Naive thymus-derived CD8-positive, alpha-beta T cell (primary cell): Measurements from ENCODE around the gene CYBA. TPM values are rescaled to one million over a fixed set of nuclear protein-coding genes. Genes with fewer than 3 reads are reported as not detected.

Experiments
- ATAC-seq, 2 donors: fragments of 150-1000 bp; cut with Tn5 transposase in 1 of 2; sonication (Bioruptor Pico), chemical (Tn5 transposase) in 1 of 2; 1 replicate in 1 of 2; 2 replicates in 1 of 2; pipeline ENCODE4 v1.10.0; 2021; ENCODE audit warnings: mild to moderate bottlenecking in 2 of 2, moderate library complexity in 2 of 2
- POLR2A ChIA-PET: fragments of 350-600 bp; sonication (Branson Sonifier 250); formaldehyde crosslinking; loops from one replicate; lab custom pipeline; 2021; ENCODE audit warnings: antibody characterized with exemption; lab: Charles Lee
- DNase-seq, 10 donors: peaks; one replicate each; pipeline versions ENCODE4 v3.0.0 to v3.0.0-alpha.2; 2020 to 2022
- H3K27ac Mint-ChIP-seq, 10 donors: one replicate each; pipeline ENCODE4 v1.8.0; 2020 to 2022; ENCODE audit warnings: mild to moderate bottlenecking in 10 of 10, mixed read lengths in 10 of 10, moderate library complexity in 4 of 10, inconsistent platforms in 1 of 10
- H3K27me3 Mint-ChIP-seq, 5 donors: one replicate each; pipeline ENCODE4 v1.8.0; 2021 to 2022; ENCODE audit warnings: mixed read lengths in 5 of 5
- H3K36me3 Mint-ChIP-seq, 3 donors: one replicate each; pipeline ENCODE4 v1.8.0; 2020 to 2022; ENCODE audit warnings: mixed read lengths in 3 of 3, mild to moderate bottlenecking in 2 of 3, inconsistent platforms in 1 of 3
- H3K4me1 Mint-ChIP-seq, 4 donors: one replicate each; pipeline ENCODE4 v1.8.0; 2021 to 2022; ENCODE audit warnings: mixed read lengths in 4 of 4
- H3K4me3 Mint-ChIP-seq, 10 donors: one replicate each; pipeline ENCODE4 v1.8.0; 2020 to 2022; ENCODE audit warnings: mild to moderate bottlenecking in 10 of 10, mixed read lengths in 10 of 10, moderate library complexity in 6 of 10, inconsistent platforms in 1 of 10
- H3K9me3 Mint-ChIP-seq, 9 donors: one replicate each; pipeline ENCODE4 v1.8.0; 2020 to 2022; ENCODE audit warnings: mixed read lengths in 9 of 9, mild to moderate bottlenecking in 3 of 9, inconsistent platforms in 1 of 9, moderate library complexity in 1 of 9
- polyA plus RNA-seq, 3 donors: library from polyadenylated mRNA; unstranded; fragments of 300-500 nt; fragmentation: Illumina TruSeq; gene quantifications; one replicate each; pipeline ENCODE4 v1.2.3, GENCODE V29; 2021
- total RNA-seq, 8 experiments: library from RNA in 2 of 8; stranded (reverse) in 2 of 8; gene quantifications; one replicate each; pipeline ENCODE4 v1.2.3 and lab custom pipeline; 2021 to 2026

The CYBA gene
- total and polyA plus RNA-seq, 5 experiments from 2014 or later = 231 to 787 (median 625) TPM

DNA sequence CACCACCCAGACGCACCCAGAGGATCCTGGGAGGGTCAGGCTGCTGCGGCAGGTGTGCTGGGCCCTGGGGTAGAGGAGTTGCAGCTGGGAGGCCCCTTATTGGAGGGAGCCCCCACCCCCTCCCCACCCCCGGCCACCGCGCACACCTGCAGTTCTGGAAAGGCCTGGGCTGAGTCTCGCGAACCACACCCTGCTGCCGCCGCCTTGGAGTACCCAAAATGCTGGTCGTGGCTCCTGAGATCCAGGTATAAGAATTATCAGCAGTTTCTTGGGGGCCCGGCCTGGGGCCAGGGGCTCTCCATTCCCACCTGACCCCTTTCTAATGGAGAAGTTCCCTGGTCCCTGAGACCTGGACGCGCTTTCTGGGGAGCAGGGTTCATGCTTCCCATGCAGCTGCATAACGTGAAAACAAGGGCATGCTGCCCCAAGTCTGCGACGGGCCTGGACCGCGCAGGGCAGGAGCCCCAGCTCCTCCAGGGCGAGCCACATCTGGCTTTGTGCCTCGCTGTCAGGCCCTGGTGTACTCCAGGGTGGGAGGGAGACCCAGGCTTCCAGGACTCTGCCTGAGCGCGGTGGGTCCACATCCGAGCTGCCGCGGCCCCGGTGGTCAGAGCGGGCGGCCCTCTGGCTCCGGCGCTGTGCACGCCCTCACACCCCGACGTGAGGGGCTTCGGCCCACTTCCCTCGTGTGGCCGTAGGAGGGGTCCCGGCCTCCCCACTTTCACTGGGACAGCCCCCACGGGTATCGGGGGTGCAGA lies 42.7 kb upstream of the CYBA start:
- DNase-seq (no peak), ATAC-seq (no peak)
- POLR2A ChIA-PET = interaction anchor here (1.0 to 3.7 kb wide), 2 partner anchors 9 to 14 kb away, joined by 4 to 56 read pairs; no protein-coding TSS in a partner anchor
- Mint-ChIP-seq H3K4me1 (peaks cover 16 to 60% (median 53%) of the 10 kb centered on the region in 4 donors), H3K27me3 (no peaks in the 10 kb centered on the region), H3K9me3 (no peaks in the 10 kb centered on the region), H3K27ac (peak overlapping the region in 7 of 10 donors; percentile 9 to 93 (median 70)), H3K36me3 (peaks cover 0 to 21% (median 2%) of the 10 kb centered on the region in 3 donors), H3K4me3 (peak overlapping the region in 2 of 10 donors; percentile 41 to 81)

- ATAC-seq (peak; percentile 41 to 48), DNase-seq (peak in 2 of 10 donors; percentile 24 to 35)
- H3K4me3 Mint-ChIP-seq = peak overlapping the region; percentile 1 to 81 (median 64)
- no peaks in the 10 kb centered on the region for H3K27me3 Mint-ChIP-seq
- peaks cover 0 to 14% (median 0%) of the 10 kb centered on the region in 3 donors for H3K36me3 Mint-ChIP-seq
- H3K9me3 Mint-ChIP-seq = no peaks in the 10 kb centered on the region
- peak overlapping the region in 9 of 10 donors; percentile 79 to 93 (median 88) for H3K27ac Mint-ChIP-seq
- POLR2A ChIA-PET = interaction anchor here (1.2 to 3.7 kb wide), 4 partner anchors 9 to 29 kb away, joined by 4 to 56 read pairs (median 8); partner anchors contain the start of gene MVD
- peaks cover 13 to 57% (median 46%) of the 10 kb centered on the region in 4 donors for H3K4me1 Mint-ChIP-seq
Observed at GRCh38 chr16:88692861-88693260, 42.0 kb upstream of the CYBA start.

DNA sequence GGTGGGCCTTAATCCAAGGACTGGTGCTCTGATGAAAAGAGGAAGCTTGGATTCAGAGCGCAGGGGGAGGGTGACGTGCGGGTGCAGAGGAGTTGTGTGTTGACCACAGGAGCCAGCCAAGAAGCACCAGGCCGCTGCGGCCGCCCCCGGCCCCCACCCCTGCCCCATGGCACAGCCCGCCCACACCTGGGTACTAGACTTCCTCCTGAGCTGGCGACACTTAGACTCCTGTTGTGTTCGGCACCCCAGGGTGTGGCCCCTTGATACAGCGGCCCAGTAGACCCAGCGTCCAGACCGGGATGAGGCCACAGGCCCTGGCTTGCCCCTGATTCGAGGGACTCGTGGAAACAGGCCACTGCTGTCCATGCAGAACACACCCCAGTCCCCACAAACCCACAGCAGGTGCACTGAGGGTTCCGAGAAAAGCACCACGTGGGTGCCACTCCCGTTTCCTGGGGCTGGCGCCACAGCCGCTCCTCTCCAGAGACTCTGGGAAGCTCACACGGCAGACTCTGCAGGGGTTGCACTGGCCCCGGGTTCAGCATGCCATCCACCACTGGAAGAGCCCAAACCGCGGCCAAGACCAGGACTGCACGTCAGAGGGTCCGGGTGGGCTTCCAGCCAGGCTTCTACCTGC lies 41.2 kb upstream of the CYBA start:
- DNase-seq = no peak
- peak overlapping the region in 9 of 10 donors; percentile 79 to 93 (median 88) for H3K27ac Mint-ChIP-seq
- POLR2A ChIA-PET = interaction anchor here (0.6 to 3.7 kb wide), 7 partner anchors 10 to 114 kb away, joined by 3 to 56 read pairs (median 4); partner anchors contain the start of gene MVD

GRCh38 chr16:88691129-88691813 lies 40.4 kb upstream of the CYBA start:
- Mint-ChIP-seq H3K27me3 (no peaks in the 10 kb centered on the region), H3K36me3 (peaks cover 0 to 5% (median 0%) of the 10 kb centered on the region in 3 donors), H3K9me3 (no peaks in the 10 kb centered on the region), H3K4me1 (peaks cover 11 to 52% (median 40%) of the 10 kb centered on the region in 4 donors), H3K4me3 (peak overlapping the region in 9 of 10 donors; percentile 29 to 81 (median 64)), H3K27ac (peak overlapping the region in 7 of 10 donors; percentile 44 to 93 (median 82))
- DNase-seq (no peak), ATAC-seq (no peak)
- POLR2A ChIA-PET = interaction anchor here (0.6 to 3.7 kb wide), 8 partner anchors 8 to 92 kb away, joined by 3 to 56 read pairs (median 5); no protein-coding TSS in a partner anchor

More for the DNA sequence above, 41.2 kb upstream of the CYBA start:
- ATAC-seq = peak; percentile 53 to 65
- Mint-ChIP-seq H3K36me3 (peaks cover 0 to 8% (median 0%) of the 10 kb centered on the region in 3 donors), H3K4me1 (peaks cover 11 to 52% (median 40%) of the 10 kb centered on the region in 4 donors), H3K4me3 (peak overlapping the region; percentile 32 to 81 (median 64)), H3K9me3 (no peaks in the 10 kb centered on the region), H3K27me3 (no peaks in the 10 kb centered on the region)

DNA sequence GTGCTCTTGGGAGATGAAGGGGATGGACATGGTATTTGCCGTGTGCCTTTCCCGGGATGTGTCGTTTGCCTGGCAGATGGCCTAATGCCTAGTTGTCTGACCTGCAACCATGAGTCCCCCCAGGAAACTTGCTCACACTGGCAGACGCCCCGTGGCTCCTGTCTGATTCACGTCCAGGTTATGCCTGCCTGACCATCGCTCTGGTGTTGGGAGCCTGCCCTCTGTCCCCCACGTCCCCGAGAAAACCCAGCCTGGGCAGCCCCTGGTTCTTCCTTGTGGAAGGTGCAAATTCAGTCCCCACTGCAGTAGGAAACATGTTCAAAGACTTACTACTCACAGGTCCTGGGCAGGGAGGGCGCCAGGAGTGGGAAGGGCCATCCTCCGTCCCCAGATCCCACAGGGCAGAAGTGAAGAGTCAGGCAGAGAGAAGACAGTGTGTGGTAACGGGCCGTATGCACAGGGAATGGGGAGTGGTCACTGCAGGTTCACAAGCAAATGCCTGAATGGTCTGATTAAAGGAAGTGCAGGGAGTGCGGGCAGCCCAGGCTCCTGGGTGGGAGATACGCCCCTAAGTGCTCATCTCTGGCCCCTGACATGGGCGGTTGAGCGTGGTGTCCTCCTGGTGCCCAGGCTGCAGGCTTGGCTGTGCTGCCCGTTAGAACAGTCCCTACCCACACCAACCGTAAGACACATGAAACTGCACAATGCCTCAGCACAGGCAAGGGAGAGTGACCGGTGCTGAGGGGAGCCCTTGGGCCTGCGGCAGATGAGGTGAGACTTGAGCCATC lies 39.7 kb upstream of the CYBA start:
- POLR2A ChIA-PET = interaction anchor here (0.6 to 6.1 kb wide), 9 partner anchors 8 to 58 kb away, joined by 4 to 96 read pairs (median 6); no protein-coding TSS in a partner anchor
- H3K27me3 Mint-ChIP-seq = no peaks in the 10 kb centered on the region
- no peaks in the 10 kb centered on the region for H3K36me3 Mint-ChIP-seq
- no peak for ATAC-seq
- no peak for DNase-seq
- H3K4me1 Mint-ChIP-seq = peaks cover 11 to 52% (median 40%) of the 10 kb centered on the region in 4 donors
- H3K4me3 Mint-ChIP-seq = peak overlapping the region in 8 of 10 donors; percentile 29 to 69 (median 60)
- peak overlapping the region in 8 of 10 donors; percentile 31 to 89 (median 73) for H3K27ac Mint-ChIP-seq
- H3K9me3 Mint-ChIP-seq = no peaks in the 10 kb centered on the region

DNA sequence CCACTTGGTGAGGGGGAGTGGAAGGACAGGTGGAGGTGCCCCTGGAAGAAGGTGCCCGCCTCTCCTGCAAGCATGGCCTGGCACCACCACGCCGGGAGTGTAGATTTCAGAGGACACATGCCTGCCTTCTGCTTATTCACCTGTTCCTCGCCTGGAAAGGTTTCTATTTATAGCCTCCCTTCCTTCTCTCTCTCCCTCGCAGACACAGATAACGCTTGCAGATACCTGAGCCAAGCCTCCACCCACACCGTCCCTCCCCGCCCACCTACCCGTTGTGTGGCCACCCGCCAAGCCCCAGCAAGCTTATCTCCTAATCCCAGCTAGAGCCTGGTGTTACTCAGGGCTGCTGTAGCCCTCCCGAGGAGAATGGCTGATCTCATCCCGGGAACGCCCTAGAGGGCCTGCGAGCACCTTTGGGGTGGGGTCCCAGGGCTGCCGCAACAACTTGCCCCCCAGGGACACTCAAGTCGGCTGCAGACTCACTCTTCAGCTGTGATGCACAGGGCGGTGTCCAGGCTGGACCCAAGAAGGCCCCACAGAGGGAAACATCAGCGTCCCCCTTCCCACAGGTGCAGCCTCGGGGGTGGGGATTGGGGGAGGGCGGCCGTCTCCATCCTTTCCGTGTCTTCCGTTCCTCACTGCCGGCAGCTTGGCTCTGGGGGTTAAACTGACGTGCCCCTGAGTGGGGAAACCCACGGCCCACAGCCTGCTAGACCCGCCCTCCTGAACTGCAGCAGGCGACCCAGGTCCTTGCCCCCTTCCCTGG lies 37.3 kb upstream of the CYBA start:
- H3K4me3 Mint-ChIP-seq = peak overlapping the region in 6 of 10 donors; percentile 7 to 45 (median 21)
- peak overlapping the region in 6 of 10 donors; percentile 20 to 71 (median 36) for H3K27ac Mint-ChIP-seq

GRCh38 chr16:88687676-88688012 lies 36.8 kb upstream of the CYBA start:
- DNase-seq = no peak
- no peak for ATAC-seq
- H3K27ac Mint-ChIP-seq = peak overlapping the region in 3 of 10 donors; percentile 25 to 71 (median 37)
- no peaks in the 10 kb centered on the region for H3K36me3 Mint-ChIP-seq
- H3K4me1 Mint-ChIP-seq = peaks cover 9 to 65% (median 45%) of the 10 kb centered on the region in 4 donors
- H3K9me3 Mint-ChIP-seq = no peaks in the 10 kb centered on the region
- peak overlapping the region in 4 of 10 donors; percentile 7 to 45 (median 34) for H3K4me3 Mint-ChIP-seq
- POLR2A ChIA-PET = interaction anchor here (0.7 to 6.1 kb wide), 6 partner anchors 9 to 406 kb away, joined by 3 to 96 read pairs (median 4); partner anchors contain the start of gene ACSF3
- no peaks in the 10 kb centered on the region for H3K27me3 Mint-ChIP-seq

More for the DNA sequence above, 37.3 kb upstream of the CYBA start:
- ATAC-seq (no peak), DNase-seq (no peak)
- Mint-ChIP-seq H3K27me3 (no peaks in the 10 kb centered on the region), H3K36me3 (no peaks in the 10 kb centered on the region), H3K4me1 (peaks cover 13 to 69% (median 47%) of the 10 kb centered on the region in 4 donors), H3K9me3 (no peaks in the 10 kb centered on the region)
- POLR2A ChIA-PET = interaction anchor here (0.7 to 6.1 kb wide), 6 partner anchors 9 to 405 kb away, joined by 3 to 96 read pairs (median 5); partner anchors contain the start of gene ACSF3

DNA sequence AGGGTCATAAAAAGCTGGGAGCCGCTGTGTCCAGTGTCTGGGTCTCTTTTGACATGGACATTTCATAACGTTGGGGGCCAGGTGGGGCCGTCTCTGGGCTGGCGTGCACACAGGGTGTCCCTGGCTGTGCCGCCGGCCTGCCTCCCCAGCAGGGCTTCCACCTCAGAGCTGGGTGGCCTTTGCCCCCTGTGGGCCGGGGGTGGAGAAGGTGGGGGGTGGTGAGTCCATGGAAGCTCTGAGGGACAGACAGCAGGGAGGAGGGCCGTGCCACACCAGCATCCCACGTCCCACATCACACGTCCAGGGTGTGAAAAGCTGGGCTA lies 36.4 kb upstream of the CYBA start:
- Mint-ChIP-seq H3K27ac (no peak overlapping the region), H3K4me3 (peak overlapping the region in 8 of 10 donors; percentile 11 to 82 (median 58)), H3K27me3 (no peaks in the 10 kb centered on the region), H3K36me3 (no peaks in the 10 kb centered on the region), H3K4me1 (peaks cover 11 to 64% (median 45%) of the 10 kb centered on the region in 4 donors), H3K9me3 (no peaks in the 10 kb centered on the region)
- ATAC-seq = no peak
- POLR2A ChIA-PET = interaction anchor here (0.7 to 6.1 kb wide), 5 partner anchors 10 to 406 kb away, joined by 3 to 96 read pairs (median 5); partner anchors contain the start of gene ACSF3
- no peak for DNase-seq

DNA sequence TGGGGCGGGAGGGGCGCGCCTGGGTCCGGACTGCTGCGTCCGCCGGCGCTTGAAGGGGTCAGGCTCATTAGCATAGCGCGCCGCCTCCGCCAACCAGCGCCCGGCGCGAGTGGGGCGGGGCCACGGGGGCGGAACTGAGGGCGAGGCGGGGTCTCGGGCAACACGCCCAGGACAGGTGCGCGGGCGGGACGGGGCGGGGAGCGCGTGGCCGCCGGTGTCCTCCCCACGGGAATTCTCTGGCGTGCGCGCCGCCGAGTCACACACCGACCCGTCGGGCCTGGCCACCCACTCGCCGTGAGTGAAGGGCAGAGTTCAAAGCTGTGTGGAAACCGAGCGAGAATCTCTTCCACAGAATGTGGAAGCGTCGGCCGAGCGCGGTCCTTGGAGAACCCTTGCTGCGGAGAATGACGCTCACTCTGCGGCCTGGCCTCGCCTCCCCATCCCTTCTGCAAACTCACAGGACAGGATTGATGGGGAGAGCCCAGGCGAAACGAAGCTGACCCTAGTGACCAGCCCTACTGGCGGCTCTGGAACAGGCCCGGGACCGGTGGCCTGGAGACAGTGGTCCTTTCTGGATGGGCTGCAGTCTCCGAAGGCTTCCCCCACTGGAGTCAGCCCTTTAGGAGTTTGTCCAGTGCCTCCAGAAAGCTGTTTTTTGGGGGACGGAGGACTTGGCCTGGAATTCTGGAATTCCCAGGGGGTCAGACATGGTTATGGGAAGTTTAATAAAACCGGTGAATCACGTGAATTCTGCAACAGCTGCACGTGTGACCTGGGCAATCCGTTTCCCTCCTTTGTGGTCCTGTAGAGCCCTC lies 35.8 kb upstream of the CYBA start, which contains the start of gene SNAI3:
SNAI3 (minus strand) TSS at position 69 of the 815 bp plus-strand sequence. CDS start 101 bp downstream, outside the sequence.
- H3K4me1 Mint-ChIP-seq = peaks cover 12 to 64% (median 45%) of the 10 kb centered on the region in 4 donors
- H3K27me3 Mint-ChIP-seq = no peaks in the 10 kb centered on the region
- H3K27ac Mint-ChIP-seq = peak within 1 kb of the TSS in 9 of 10 donors; percentile 37 to 89 (median 73)
- no peaks in the 10 kb centered on the region for H3K36me3 Mint-ChIP-seq
- ATAC-seq (peak; percentile 74), DNase-seq (peak; percentile 59 to 87 (median 77))
- H3K9me3 Mint-ChIP-seq = no peaks in the 10 kb centered on the region
- POLR2A ChIA-PET = interaction anchor here (0.7 to 6.1 kb wide), 6 partner anchors 10 to 407 kb away, joined by 3 to 96 read pairs (median 10); partner anchors contain the start of genes ACSF3, CTU2 and RNF166
- peak within 1 kb of the TSS; percentile 75 to 90 (median 82) for H3K4me3 Mint-ChIP-seq

DNA sequence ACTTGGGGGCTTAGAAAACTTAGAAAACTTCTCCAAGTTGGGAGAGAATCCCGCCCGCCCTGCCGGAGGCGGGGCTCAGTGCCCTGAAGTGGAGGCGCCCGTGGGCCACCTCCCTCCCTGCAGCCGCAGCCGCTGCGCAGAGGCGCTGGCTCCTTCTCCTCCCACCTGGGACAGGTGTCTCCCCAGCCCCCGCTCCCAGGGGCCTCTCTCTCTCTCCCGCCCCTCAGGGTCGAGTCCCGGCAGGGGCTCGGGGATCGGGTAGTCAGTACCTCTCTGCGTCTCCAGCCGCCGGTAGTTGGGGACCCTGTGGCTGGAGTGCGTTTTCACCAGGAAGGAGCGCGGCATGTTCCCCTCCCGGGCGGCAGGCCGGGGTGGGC lies 35.2 kb upstream of the CYBA start:
- peaks cover 0 to 1% (median 0%) of the 10 kb centered on the region in 3 donors for H3K36me3 Mint-ChIP-seq
- H3K4me3 Mint-ChIP-seq = peak overlapping the region; percentile 75 to 90 (median 82)
- no peaks in the 10 kb centered on the region for H3K27me3 Mint-ChIP-seq
- POLR2A ChIA-PET = interaction anchor here (2.2 to 6.1 kb wide), 3 partner anchors 11 to 20 kb away, joined by 14 to 96 read pairs (median 17); partner anchors contain the start of genes CTU2 and RNF166
- H3K4me1 Mint-ChIP-seq = peaks cover 14 to 64% (median 46%) of the 10 kb centered on the region in 4 donors
- peak overlapping the region in 6 of 10 donors; percentile 47 to 86 (median 72) for H3K27ac Mint-ChIP-seq
- DNase-seq (peak in 7 of 10 donors; percentile 30 to 58 (median 44)), ATAC-seq (peak; percentile 49 to 60)
- no peaks in the 10 kb centered on the region for H3K9me3 Mint-ChIP-seq
